Measurements from ENCODE around the gene NSMF.
"Not testable (repeated sequence)": the region's sequence is repeated elsewhere in the genome, so short reads cannot be mapped to it uniquely, and the experiment has no call there.

Gene NSMF

GRCh38 chr9:137474271-137474670, 15.1 kb upstream of the NSMF start:
- no peak for DNase-seq

GRCh38 chr9:137470785-137471184, 11.7 kb upstream of the NSMF start:
- no peak for DNase-seq

- no peak for DNase-seq
Measured at GRCh38 chr9:137467896-137468295, 8.8 kb upstream of the NSMF start.

- no peak for DNase-seq
Measured at GRCh38 chr9:137467161-137467581, 8.0 kb upstream of the NSMF start.

GRCh38 chr9:137466389-137467085, 7.4 kb upstream of the NSMF start:
- DNase-seq, result not testable (repeated sequence)

- DNase-seq, result no peak
Measured at GRCh38 chr9:137465720-137466388, 6.7 kb upstream of the NSMF start.

- DNase-seq, result no peak
Measured at GRCh38 chr9:137465000-137465719, 6.0 kb upstream of the NSMF start.

- no peak for DNase-seq
Measured at GRCh38 chr9:137464291-137464999, 5.3 kb upstream of the NSMF start.

- no peak for DNase-seq
Measured at GRCh38 chr9:137463931-137464290, 4.8 kb upstream of the NSMF start.

GRCh38 chr9:137462986-137463930, 4.1 kb upstream of the NSMF start:
- DNase-seq, result no peak

GRCh38 chr9:137462396-137462985, 3.4 kb upstream of the NSMF start:
- DNase-seq, result no peak

- no peak for DNase-seq
Measured at GRCh38 chr9:137461663-137462395, 2.7 kb upstream of the NSMF start.

GRCh38 chr9:137461316-137461662, 2.2 kb upstream of the NSMF start:
- DNase-seq, result no peak

- DNase-seq, result no peak
Measured at GRCh38 chr9:137460363-137461315, 1.5 kb upstream of the NSMF start.

- DNase-seq, result no peak
Measured at GRCh38 chr9:137459601-137460362, 648 bp upstream of the NSMF start.

- DNase-seq, result peak; percentile 67
Measured at GRCh38 chr9:137458194-137459151, 661 bp downstream of the NSMF start.

- no peak for DNase-seq
Measured at GRCh38 chr9:137457406-137458193, 1.5 kb downstream of the NSMF start.
